ENCODE measurements around the gene RNF5. TPM values are rescaled to one million over a fixed set of nuclear protein-coding genes. Genes with fewer than 3 reads are reported as not detected.
A peak's percentile ranks its signal among the peaks of the same experiment; 100 is the strongest.

Gene RNF5
- total RNA-seq, 1 donor from 2014 or later, result 39.7 TPM

DNA sequence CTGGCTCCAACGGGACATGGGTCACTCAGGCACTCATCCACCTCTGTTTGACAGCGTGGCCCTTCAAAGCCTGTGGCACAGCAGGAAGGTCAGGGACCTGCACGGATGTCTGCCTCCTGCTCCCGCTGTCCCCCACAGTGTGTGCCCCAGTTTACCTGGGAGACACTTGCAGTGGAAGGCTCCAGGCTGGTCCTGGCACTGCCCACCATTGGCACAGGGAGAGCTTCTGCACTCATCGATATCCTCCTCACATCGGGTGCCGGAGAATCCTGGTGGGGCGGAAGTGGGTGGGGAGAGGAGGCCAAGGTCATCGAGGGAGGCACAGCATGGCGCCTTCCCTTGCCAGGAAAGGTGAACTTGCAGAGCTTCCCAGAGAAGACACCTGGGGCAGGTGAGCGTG lies 38.8 kb downstream of the RNF5 start:
- TF ChIP-seq, protein P1, sequence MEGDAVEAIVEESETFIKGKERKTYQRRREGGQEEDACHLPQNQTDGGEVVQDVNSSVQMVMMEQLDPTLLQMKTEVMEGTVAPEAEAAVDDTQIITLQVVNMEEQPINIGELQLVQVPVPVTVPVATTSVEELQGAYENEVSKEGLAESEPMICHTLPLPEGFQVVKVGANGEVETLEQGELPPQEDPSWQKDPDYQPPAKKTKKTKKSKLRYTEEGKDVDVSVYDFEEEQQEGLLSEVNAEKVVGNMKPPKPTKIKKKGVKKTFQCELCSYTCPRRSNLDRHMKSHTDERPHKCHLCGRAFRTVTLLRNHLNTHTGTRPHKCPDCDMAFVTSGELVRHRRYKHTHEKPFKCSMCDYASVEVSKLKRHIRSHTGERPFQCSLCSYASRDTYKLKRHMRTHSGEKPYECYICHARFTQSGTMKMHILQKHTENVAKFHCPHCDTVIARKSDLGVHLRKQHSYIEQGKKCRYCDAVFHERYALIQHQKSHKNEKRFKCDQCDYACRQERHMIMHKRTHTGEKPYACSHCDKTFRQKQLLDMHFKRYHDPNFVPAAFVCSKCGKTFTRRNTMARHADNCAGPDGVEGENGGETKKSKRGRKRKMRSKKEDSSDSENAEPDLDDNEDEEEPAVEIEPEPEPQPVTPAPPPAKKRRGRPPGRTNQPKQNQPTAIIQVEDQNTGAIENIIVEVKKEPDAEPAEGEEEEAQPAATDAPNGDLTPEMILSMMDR (IDR thresholded peaks at IDR 0.05), result no peak
- intact Hi-C loops (cut with micrococcal nuclease), result no loop called here
- POLR2A ChIA-PET, result no interaction called here
- H3K27ac Mint-ChIP-seq, result no peak overlapping the region
- CTCF ChIA-PET, result no interaction called here
- H3K9me3 Mint-ChIP-seq, result no peaks in the 10 kb centered on the region
- ATAC-seq (ENCODE audit: low read depth) (no peak), DNase-seq (no peak)
- H3K4me1 Mint-ChIP-seq, result peaks cover 13% of the 10 kb centered on the region
- H3K27me3 Mint-ChIP-seq, result no peaks in the 10 kb centered on the region
- no peaks in the 10 kb centered on the region for H3K36me3 Mint-ChIP-seq (ENCODE audit: low read depth)
- H3K4me3 Mint-ChIP-seq, result no peak overlapping the region

DNA sequence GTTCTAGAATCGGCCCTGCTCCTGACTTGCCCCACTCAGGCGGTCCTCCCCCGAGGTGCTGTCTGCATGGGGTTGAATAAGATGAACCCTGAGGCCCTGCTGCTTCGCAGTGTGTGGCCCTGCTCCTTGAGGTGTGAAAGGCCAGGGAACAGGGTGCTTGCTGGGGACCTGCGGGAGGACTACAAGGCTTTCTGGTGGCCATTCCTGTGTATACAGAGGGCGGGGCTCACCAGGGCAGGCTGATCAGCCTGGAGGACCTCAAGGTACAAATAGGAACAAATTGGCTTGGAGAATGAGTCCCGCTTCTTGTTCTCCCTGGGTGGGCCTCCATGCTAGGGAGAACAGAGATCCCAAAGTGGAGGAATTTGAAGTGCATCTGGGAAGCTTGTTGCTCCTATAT lies 40.0 kb downstream of the RNF5 start:
- CTCF ChIA-PET, result no interaction called here
- TF ChIP-seq, protein P1 (IDR thresholded peaks at IDR 0.05), result no peak
- Mint-ChIP-seq H3K27me3 (no peaks in the 10 kb centered on the region), H3K27ac (no peak overlapping the region), H3K4me3 (no peak overlapping the region), H3K36me3 (ENCODE audit: low read depth) (no peaks in the 10 kb centered on the region), H3K4me1 (peaks cover 25% of the 10 kb centered on the region), H3K9me3 (no peaks in the 10 kb centered on the region)
- intact Hi-C loops (cut with micrococcal nuclease), result no loop called here
- DNase-seq (no peak), ATAC-seq (ENCODE audit: low read depth) (no peak)
- POLR2A ChIA-PET, result no interaction called here

DNA sequence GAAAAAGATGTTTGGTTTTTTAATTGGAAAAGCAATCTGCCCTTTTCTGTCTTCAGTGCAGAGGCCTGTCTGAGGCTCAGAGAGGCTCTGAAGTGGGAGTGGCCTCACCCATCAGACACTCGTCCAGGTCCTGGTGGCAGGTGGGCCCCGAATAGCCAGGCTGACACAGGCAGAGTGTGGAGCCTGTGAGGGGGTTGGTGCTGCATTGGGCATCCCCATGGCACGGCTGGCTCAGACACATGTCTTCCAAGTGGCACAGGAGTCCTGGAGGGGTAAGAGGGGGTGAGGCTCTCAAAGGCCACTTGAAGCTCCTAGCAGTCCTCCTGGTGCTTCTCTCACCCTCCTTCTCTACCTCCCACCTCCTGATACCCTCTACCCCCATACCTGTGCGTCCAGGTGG lies 41.8 kb downstream of the RNF5 start:
- DNase-seq, result no peak
- H3K27ac Mint-ChIP-seq, result no peak overlapping the region
- POLR2A ChIA-PET, result no interaction called here
- no peak overlapping the region for H3K4me3 Mint-ChIP-seq
- H3K4me1 Mint-ChIP-seq, result peaks cover 38% of the 10 kb centered on the region
- H3K36me3 Mint-ChIP-seq (ENCODE audit: low read depth), result no peaks in the 10 kb centered on the region
- no peak for ATAC-seq (ENCODE audit: low read depth)
- intact Hi-C loops (cut with micrococcal nuclease), result no loop called here
- CTCF ChIA-PET, result no interaction called here
- no peaks in the 10 kb centered on the region for H3K9me3 Mint-ChIP-seq
- TF ChIP-seq, protein P1 (IDR thresholded peaks at IDR 0.05), result no peak
- H3K27me3 Mint-ChIP-seq, result no peaks in the 10 kb centered on the region

DNA sequence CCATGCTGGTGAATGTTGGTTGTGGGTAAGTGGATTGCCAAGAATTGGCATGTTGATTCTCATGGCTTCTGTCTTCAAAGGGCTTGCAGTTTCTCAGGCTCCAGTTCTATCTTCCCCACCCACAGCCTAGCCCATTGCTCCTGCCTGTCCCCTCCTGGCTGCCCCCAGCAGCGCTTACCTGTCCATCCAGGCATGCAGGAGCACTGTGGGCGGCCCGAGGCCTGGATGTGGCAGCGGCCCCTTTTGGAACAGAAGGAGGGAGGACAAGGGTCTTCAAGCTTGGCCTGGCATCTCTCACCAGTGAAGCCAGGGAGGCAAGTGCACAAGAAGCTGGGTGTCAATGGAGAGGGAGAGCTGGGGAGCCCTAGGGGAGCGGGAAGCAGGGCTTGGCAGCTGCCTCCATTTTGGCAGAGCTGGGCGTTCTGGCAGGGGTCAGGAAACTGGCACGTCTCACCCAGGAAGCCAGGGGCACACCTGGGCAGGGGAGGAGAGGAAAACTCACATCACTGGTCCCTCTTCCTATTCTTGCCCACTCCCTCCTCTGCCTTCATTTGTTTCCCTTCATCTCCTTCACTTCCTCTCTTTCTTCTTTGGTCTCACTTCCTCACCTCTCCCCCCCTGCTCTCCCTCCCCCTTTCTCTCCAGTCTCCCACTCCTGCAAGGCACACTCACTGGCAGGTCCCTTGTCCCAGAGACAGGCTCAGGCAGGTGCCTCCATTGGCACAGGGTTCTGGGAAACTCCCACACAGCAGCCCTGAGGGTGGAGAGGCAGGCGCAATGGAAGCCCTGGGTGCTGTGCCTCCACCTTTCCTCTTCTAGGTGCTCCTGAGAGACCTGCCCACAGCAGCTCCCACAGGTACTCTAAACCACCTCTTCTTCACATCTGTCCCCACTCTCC lies 44.4 kb downstream of the RNF5 start:
- H3K27ac Mint-ChIP-seq, result no peak overlapping the region
- no peaks in the 10 kb centered on the region for H3K36me3 Mint-ChIP-seq (ENCODE audit: low read depth)
- POLR2A ChIA-PET, result no interaction called here
- H3K4me3 Mint-ChIP-seq, result no peak overlapping the region
- no peaks in the 10 kb centered on the region for H3K27me3 Mint-ChIP-seq
- CTCF ChIA-PET, result no interaction called here
- H3K9me3 Mint-ChIP-seq, result no peaks in the 10 kb centered on the region
- DNase-seq (no peak), ATAC-seq (ENCODE audit: low read depth) (no peak)
- intact Hi-C loops (cut with micrococcal nuclease), result no loop called here
- TF ChIP-seq, protein P1 (IDR thresholded peaks at IDR 0.05), result no peak
- H3K4me1 Mint-ChIP-seq, result peaks cover 63% of the 10 kb centered on the region

DNA sequence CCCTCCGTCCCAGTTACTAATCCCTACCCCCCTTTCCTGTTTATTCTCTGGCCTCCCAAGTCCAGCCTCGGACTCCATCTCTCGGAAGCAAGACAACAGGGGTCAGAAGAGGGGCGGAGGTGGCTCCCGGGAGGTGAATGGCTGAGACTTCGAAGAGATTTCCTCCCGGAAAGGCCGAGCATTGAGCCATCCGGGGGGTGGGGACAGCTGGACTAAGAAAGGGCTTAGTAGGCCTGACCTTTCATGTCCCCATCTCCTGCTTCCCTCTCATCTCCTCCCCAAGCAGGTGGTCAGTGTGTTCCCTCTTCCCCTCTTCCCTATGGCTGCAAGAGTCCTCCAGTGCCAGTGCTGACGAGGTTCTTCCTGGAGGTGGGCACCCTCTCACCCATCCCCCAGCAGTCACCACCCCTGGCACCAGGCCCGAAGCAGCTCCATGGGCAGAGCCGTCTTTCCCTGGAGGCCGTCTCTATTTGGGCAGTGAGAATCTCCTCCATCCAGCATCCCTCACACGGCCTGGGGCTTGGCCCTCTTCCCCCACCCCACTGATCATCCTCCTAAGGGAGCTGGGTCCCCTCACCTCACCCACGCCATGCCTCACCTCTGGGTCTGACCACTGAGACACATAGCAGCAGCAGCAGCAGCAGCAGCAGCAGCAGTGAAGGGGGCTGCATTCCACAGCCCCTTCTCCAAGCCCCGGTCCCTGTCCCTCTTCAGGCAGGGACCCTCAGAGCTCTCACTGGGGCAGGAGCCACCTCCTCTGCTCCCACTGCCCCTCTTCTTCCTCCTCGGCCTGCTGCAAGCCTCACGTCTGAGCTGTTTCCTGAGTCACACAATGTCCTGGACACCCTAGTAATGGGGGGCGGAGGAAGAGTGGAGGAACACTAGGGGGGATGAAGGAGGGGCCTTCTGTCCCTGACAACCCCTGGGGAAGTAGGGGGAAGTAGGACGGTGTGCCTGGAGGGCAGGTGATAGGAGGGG lies 45.3 kb downstream of the RNF5 start, which contains the start of gene NOTCH4:
NOTCH4 (minus strand) TSS at position 810 of the 978 bp plus-strand sequence; CDS start at position 671, 139 bp downstream.
- peaks cover 70% of the 10 kb centered on the region for H3K4me1 Mint-ChIP-seq
- no peak for ATAC-seq (ENCODE audit: low read depth)
- no peaks in the 10 kb centered on the region for H3K36me3 Mint-ChIP-seq (ENCODE audit: low read depth)
- H3K27me3 Mint-ChIP-seq, result no peaks in the 10 kb centered on the region
- H3K9me3 Mint-ChIP-seq, result no peaks in the 10 kb centered on the region
- peak within 1 kb of the TSS; percentile 83 for H3K27ac Mint-ChIP-seq
- TF ChIP-seq, protein P1 (IDR thresholded peaks at IDR 0.05), result no peak
- ChIA-PET CTCF (no interaction called here), POLR2A (interaction anchor here (0.7 kb wide), 1 partner anchor 33 kb away, joined by 4 read pairs; no protein-coding TSS in a partner anchor)
- peak within 1 kb of the TSS; percentile 2 for H3K4me3 Mint-ChIP-seq
- intact Hi-C loops (cut with micrococcal nuclease), result loop anchor here (2.0 kb wide), 1 partner anchor 27 kb away; no protein-coding TSS in a partner anchor
- no peak for DNase-seq

All from activated B cell treated with CpG ODN at 0.5 μM for 24 hours (primary cell).